OCI-LY1 (cell line): ENCODE results near the gene STK39.

Experiments used
- EZH2 ChIP-seq: fragments of 200-600 bp; sonication (generic), shearing (Covaris generic); IDR thresholded peaks from 2 replicates; pipeline ENCODE4 v1.8.0; 2017; ENCODE audit warnings: borderline replicate concordance, mixed run types, mild to moderate bottlenecking, antibody characterized with exemption, low read length, moderate library complexity, mixed read lengths
- TF ChIP-seq, protein P1 (sequence below): fragments of 200-600 bp; sonication (generic), shearing (Covaris generic); IDR thresholded peaks from 2 replicates; pipeline ENCODE4 v1.5.1; 2017; ENCODE audit warnings: mild to moderate bottlenecking, antibody characterized with exemption, low read length, moderate library complexity, mixed read lengths

DNA sequence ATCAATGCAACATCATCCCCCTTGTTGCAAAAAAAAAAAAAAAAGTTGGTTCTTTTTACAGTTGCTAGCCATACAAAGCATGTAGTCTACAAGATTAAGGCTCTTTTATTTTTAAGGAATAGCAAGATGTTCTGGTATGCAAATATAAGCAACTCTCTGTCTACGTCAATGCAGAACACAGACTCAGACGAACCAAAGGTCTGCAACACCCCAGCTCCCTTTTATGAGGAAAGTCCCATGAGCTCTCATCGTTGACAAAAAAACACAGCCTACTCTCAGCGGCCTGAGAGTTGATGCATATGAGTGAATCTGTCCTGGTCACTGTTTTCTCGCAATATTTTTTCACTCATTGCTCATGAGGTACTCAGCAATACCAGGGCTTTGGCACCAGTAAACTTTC lies 112.9 kb downstream of the STK39 start:
- TF ChIP-seq, protein P1, sequence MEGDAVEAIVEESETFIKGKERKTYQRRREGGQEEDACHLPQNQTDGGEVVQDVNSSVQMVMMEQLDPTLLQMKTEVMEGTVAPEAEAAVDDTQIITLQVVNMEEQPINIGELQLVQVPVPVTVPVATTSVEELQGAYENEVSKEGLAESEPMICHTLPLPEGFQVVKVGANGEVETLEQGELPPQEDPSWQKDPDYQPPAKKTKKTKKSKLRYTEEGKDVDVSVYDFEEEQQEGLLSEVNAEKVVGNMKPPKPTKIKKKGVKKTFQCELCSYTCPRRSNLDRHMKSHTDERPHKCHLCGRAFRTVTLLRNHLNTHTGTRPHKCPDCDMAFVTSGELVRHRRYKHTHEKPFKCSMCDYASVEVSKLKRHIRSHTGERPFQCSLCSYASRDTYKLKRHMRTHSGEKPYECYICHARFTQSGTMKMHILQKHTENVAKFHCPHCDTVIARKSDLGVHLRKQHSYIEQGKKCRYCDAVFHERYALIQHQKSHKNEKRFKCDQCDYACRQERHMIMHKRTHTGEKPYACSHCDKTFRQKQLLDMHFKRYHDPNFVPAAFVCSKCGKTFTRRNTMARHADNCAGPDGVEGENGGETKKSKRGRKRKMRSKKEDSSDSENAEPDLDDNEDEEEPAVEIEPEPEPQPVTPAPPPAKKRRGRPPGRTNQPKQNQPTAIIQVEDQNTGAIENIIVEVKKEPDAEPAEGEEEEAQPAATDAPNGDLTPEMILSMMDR = no peak
- TF ChIP-seq EZH2 = no peak
